ENCODE results near the gene OSBPL10. TPM values are rescaled to one million over a fixed set of nuclear protein-coding genes. Genes with fewer than 3 reads are reported as not detected.

OSBPL10 gene
- total and polyA plus RNA-seq, 2 donors (not counting 1 experiment from before 2014, with no cell fraction given) = 88.5 to 310 TPM

GRCh38 chr3:31671451-31671850 lies 309.6 kb downstream of the OSBPL10 start:
- H3K9me3 Mint-ChIP-seq (ENCODE audit: insufficient read depth) = no peaks in the 10 kb centered on the region
- CTCF ChIA-PET = interaction anchor here (1.0 kb wide), 1 partner anchor 54 kb away, joined by 3 read pairs; no protein-coding TSS in a partner anchor

GRCh38 chr3:31670722-31671121 lies 310.3 kb downstream of the OSBPL10 start:
- Histone ChIP-seq H3K79me2 (ENCODE audit: control insufficient read depth, insufficient read depth, low read length) (no peaks in the 10 kb centered on the region), H3K4me2 (replicated peaks; ENCODE audit: low read depth, low read length, poor library complexity, severe bottlenecking) (no peak overlapping the region), H3K36me3 (replicated peaks in 1 of 2; ENCODE audit: control extremely low read depth in 1 of 2, control insufficient read depth in 1 of 2, extremely low read depth in 1 of 2, insufficient read depth in 2 of 2, low read length in 1 of 2) (peaks cover 6 to 92% of the 10 kb centered on the region in 2 experiments), H4K20me1 (ENCODE audit: control insufficient read depth, insufficient read depth, low read length, poor library complexity, severe bottlenecking) (peaks cover 22% of the 10 kb centered on the region), H3K4me1 (ENCODE audit: control insufficient read depth in 2 of 2, insufficient read depth in 2 of 2, low read length in 2 of 2) (no peaks in the 10 kb centered on the region), H3K27ac (ENCODE audit: low read length in 2 of 2) (no peak overlapping the region), H2AFZ (ENCODE audit: insufficient read depth, low read depth, low read length, poor library complexity, severe bottlenecking) (no peak overlapping the region), H3K27me3 (replicated peaks in 1 of 4; ENCODE audit: control extremely low read depth in 1 of 4, control insufficient read depth in 3 of 4, insufficient read depth in 4 of 4, low read length in 3 of 4) (no peaks in the 10 kb centered on the region), H3K9me3 (ENCODE audit: control extremely low read depth in 1 of 3, control insufficient read depth in 2 of 3, insufficient read depth in 1 of 3, low read length in 2 of 3) (peaks cover 0 to 3% (median 0%) of the 10 kb centered on the region in 3 donors), H3K9ac (ENCODE audit: low read length) (no peak overlapping the region), H3K4me3 (ENCODE audit: control extremely low read depth in 1 of 5, extremely low read depth in 1 of 5, insufficient read depth in 1 of 5, low read depth in 2 of 5, low read length in 4 of 5) (no peak overlapping the region)
- no peak overlapping the region for H3K4me3 Mint-ChIP-seq
- no peak for TF ChIP-seq CTCF (IDR thresholded peaks at IDR 0.05)
- H3K27ac Mint-ChIP-seq = peak overlapping the region; percentile 11
- ChIA-PET POLR2A (interaction anchor here (0.6 kb wide), 1 partner anchor 1741 kb away, joined by 4 read pairs; no protein-coding TSS in a partner anchor), CTCF (interaction anchor here (1.0 kb wide), 1 partner anchor 54 kb away, joined by 3 read pairs; no protein-coding TSS in a partner anchor)
- DNase-seq (no peak), ATAC-seq (ENCODE audit: low read depth) (no peak)
- no peaks in the 10 kb centered on the region for H3K9me3 Mint-ChIP-seq (ENCODE audit: insufficient read depth)
- H3K4me1 Mint-ChIP-seq = no peaks in the 10 kb centered on the region
- 97% methylated on average over 4 of the region's 9 CpGs for WGBS (ENCODE audit: insufficient coverage)
- H3K27me3 Mint-ChIP-seq = no peaks in the 10 kb centered on the region
- intact Hi-C loops (cut with micrococcal nuclease) = no loop called here

More at GRCh38 chr3:31671451-31671850, 309.6 kb downstream of the OSBPL10 start:
- H4K20me1 ChIP-seq (ENCODE audit: control insufficient read depth, insufficient read depth, low read length, poor library complexity, severe bottlenecking) = peaks cover 18% of the 10 kb centered on the region
- no peaks in the 10 kb centered on the region for H3K27me3 ChIP-seq (replicated peaks in 1 of 4; ENCODE audit: control extremely low read depth in 1 of 4, control insufficient read depth in 3 of 4, insufficient read depth in 4 of 4, low read length in 3 of 4)
- H3K9me3 ChIP-seq (ENCODE audit: control extremely low read depth in 1 of 3, control insufficient read depth in 2 of 3, insufficient read depth in 1 of 3, low read length in 2 of 3) = peaks cover 0 to 3% (median 0%) of the 10 kb centered on the region in 3 donors
- H3K4me3 ChIP-seq (ENCODE audit: control extremely low read depth in 1 of 5, extremely low read depth in 1 of 5, insufficient read depth in 1 of 5, low read depth in 2 of 5, low read length in 4 of 5) = no peak overlapping the region
- peaks cover 7 to 84% of the 10 kb centered on the region in 2 experiments for H3K36me3 ChIP-seq (replicated peaks in 1 of 2; ENCODE audit: control extremely low read depth in 1 of 2, control insufficient read depth in 1 of 2, extremely low read depth in 1 of 2, insufficient read depth in 2 of 2, low read length in 1 of 2)
- DNase-seq = no peak
- no peak overlapping the region for H3K27ac ChIP-seq (ENCODE audit: low read length in 2 of 2)
- no peak overlapping the region for H3K9ac ChIP-seq (ENCODE audit: low read length)
- no peaks in the 10 kb centered on the region for H3K4me1 ChIP-seq (ENCODE audit: control insufficient read depth in 2 of 2, insufficient read depth in 2 of 2, low read length in 2 of 2)
- Mint-ChIP-seq H3K27me3 (no peaks in the 10 kb centered on the region), H3K4me3 (no peak overlapping the region), H3K27ac (peak overlapping the region; percentile 26), H3K4me1 (no peaks in the 10 kb centered on the region)
- H2AFZ ChIP-seq (ENCODE audit: insufficient read depth, low read depth, low read length, poor library complexity, severe bottlenecking) = no peak overlapping the region
- ATAC-seq (ENCODE audit: low read depth) = no peak
- POLR2A ChIA-PET = no interaction called here
- H3K79me2 ChIP-seq (ENCODE audit: control insufficient read depth, insufficient read depth, low read length) = no peaks in the 10 kb centered on the region
- 100% methylated on average over 1 of the region's 2 CpGs for WGBS (ENCODE audit: insufficient coverage)
- TF ChIP-seq CTCF (IDR thresholded peaks at IDR 0.05) = no peak
- no peak for TF ChIP-seq EZH2 (IDR thresholded peaks at IDR 0.05; ENCODE audit: borderline replicate concordance, insufficient read depth, low read depth, low read length, poor library complexity, severe bottlenecking)
- intact Hi-C loops (cut with micrococcal nuclease) = no loop called here
- no peak overlapping the region for H3K4me2 ChIP-seq (replicated peaks; ENCODE audit: low read depth, low read length, poor library complexity, severe bottlenecking)

Data from B cell (primary cell).